Uterus (tissue), 4 donors: ENCODE results near the gene CDH12. TPM values are rescaled to one million over a fixed set of nuclear protein-coding genes. Genes with fewer than 3 reads are reported as not detected.

Experiments used
- DNase-seq, 2 donors: peaks; one replicate each; pipeline ENCODE4 v3.0.0-alpha.2; 2019 to 2020
- H3K27ac ChIP-seq, 2 donors: fragments of 200-600 bp; sonication (generic); 1 replicate in 1 of 2; 2 replicates in 1 of 2; pipeline ENCODE4 v1.5.1; 2016 to 2018
- H3K27me3 ChIP-seq, 2 donors: fragments of 200-600 bp; sonication (generic); one replicate each; pipeline ENCODE4 v1.5.1; 2018 to 2019; ENCODE audit warnings: control low read depth in 1 of 2
- H3K36me3 ChIP-seq, 2 donors: fragments of 200-600 bp; sonication (generic); one replicate each; pipeline ENCODE4 v1.5.1; 2019; ENCODE audit warnings: control low read depth in 1 of 2
- H3K4me1 ChIP-seq, 2 donors: fragments of 200-600 bp; sonication (generic); one replicate each; pipeline ENCODE4 v1.5.1; 2018 to 2019; ENCODE audit warnings: control low read depth in 1 of 2
- H3K4me3 ChIP-seq, 2 donors: fragments of 200-600 bp; sonication (generic); 1 replicate in 1 of 2; 2 replicates in 1 of 2; pipeline ENCODE4 v1.5.1; 2018 to 2019; ENCODE audit warnings: mild to moderate bottlenecking in 1 of 2
- H3K9me3 ChIP-seq, 2 donors: fragments of 200-600 bp; sonication (generic); one replicate each; pipeline ENCODE4 v1.5.1; 2019; ENCODE audit warnings: control low read depth in 1 of 2
- POLR2A ChIP-seq, 2 donors: fragments of 450-650 bp; IDR thresholded peaks; one replicate each; pipeline ENCODE4 v1.6.1; 2016; ENCODE audit warnings: antibody characterized with exemption in 2 of 2, mild to moderate bottlenecking in 1 of 2, moderate library complexity in 1 of 2
- intact Hi-C: fragments of 100-400 bp; cut with DNase I; formaldehyde crosslinking; loops from one replicate; pipeline ENCODE4 v1.15.1; 2023; ENCODE audit warnings: low total_unique reads
- total RNA-seq, 4 donors: library from RNA; depleted of rRNA in 3 of 4; stranded (reverse); fragments of >200 nt in 3 of 4; gene quantifications; one replicate each; pipeline versions ENCODE4 v1.1.0 to v1.2.4, GENCODE V29; 2014 to 2023
- TF ChIP-seq, protein P1 (sequence below), 4 experiments: fragments of 200-600 bp in 2 of 4; fragments of 450-650 bp in 2 of 4; sonication (generic) in 2 of 4; IDR thresholded peaks; one replicate each; pipeline ENCODE4 v1.5.1; 2016 to 2019; ENCODE audit warnings: antibody characterized with exemption in 4 of 4, mild to moderate bottlenecking in 2 of 4, moderate library complexity in 1 of 4
- donor health status: DM: yes; HTN: yes; CAD: no.

The CDH12 gene
- total RNA-seq, 4 donors from 2014 or later: 0.37 to 2.0 TPM; not detected in 2

DNA sequence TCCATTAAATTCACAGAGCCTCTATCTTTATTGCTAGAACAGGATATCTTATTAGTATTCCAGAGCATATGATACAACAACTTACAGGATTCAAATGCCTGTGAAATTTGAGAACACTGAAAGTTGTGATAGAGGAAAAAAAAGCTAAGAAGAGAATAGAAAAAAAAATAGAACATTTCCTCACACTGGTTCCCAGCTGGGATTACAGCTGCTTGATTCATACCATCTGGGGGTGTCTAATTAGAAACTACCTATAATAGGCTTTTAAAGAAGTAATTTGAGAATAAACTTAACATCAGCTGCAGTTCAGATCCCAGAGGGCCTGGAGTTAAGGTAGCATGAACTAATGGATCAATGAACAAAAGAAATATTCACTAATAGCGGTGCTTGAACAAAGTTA lies 922.0 kb downstream of the CDH12 start:
- DNase-seq: no peak
- H3K27me3 ChIP-seq: no peaks in the 10 kb centered on the region
- H3K27ac ChIP-seq: no peak overlapping the region
- intact Hi-C loops: no loop called here
- H3K36me3 ChIP-seq: no peaks in the 10 kb centered on the region
- H3K4me1 ChIP-seq: no peaks in the 10 kb centered on the region
- TF ChIP-seq POLR2A (IDR thresholded peaks at IDR 0.05): no peak
- TF ChIP-seq, protein P1, sequence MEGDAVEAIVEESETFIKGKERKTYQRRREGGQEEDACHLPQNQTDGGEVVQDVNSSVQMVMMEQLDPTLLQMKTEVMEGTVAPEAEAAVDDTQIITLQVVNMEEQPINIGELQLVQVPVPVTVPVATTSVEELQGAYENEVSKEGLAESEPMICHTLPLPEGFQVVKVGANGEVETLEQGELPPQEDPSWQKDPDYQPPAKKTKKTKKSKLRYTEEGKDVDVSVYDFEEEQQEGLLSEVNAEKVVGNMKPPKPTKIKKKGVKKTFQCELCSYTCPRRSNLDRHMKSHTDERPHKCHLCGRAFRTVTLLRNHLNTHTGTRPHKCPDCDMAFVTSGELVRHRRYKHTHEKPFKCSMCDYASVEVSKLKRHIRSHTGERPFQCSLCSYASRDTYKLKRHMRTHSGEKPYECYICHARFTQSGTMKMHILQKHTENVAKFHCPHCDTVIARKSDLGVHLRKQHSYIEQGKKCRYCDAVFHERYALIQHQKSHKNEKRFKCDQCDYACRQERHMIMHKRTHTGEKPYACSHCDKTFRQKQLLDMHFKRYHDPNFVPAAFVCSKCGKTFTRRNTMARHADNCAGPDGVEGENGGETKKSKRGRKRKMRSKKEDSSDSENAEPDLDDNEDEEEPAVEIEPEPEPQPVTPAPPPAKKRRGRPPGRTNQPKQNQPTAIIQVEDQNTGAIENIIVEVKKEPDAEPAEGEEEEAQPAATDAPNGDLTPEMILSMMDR (IDR thresholded peaks at IDR 0.05): no peak
- no peaks in the 10 kb centered on the region for H3K9me3 ChIP-seq
- no peak overlapping the region for H3K4me3 ChIP-seq

- intact Hi-C loops: no loop called here
- Histone ChIP-seq H3K4me3 (no peak overlapping the region), H3K4me1 (no peaks in the 10 kb centered on the region), H3K27me3 (no peaks in the 10 kb centered on the region), H3K36me3 (no peaks in the 10 kb centered on the region), H3K9me3 (no peaks in the 10 kb centered on the region), H3K27ac (no peak overlapping the region)
- TF ChIP-seq POLR2A (IDR thresholded peaks at IDR 0.05): no peak
- TF ChIP-seq, protein P1 (IDR thresholded peaks at IDR 0.05): no peak
- DNase-seq: no peak
Measured at GRCh38 chr5:21919414-21920022, 933.6 kb downstream of the CDH12 start.

- intact Hi-C loops: no loop called here
- no peak overlapping the region for H3K27ac ChIP-seq
- TF ChIP-seq, protein P1 (IDR thresholded peaks at IDR 0.05): no peak
- TF ChIP-seq POLR2A (IDR thresholded peaks at IDR 0.05): no peak
- no peaks in the 10 kb centered on the region for H3K36me3 ChIP-seq
- H3K27me3 ChIP-seq: no peaks in the 10 kb centered on the region
- H3K4me3 ChIP-seq: no peak overlapping the region
- no peak for DNase-seq
- no peaks in the 10 kb centered on the region for H3K9me3 ChIP-seq
- no peaks in the 10 kb centered on the region for H3K4me1 ChIP-seq
Measured at GRCh38 chr5:21918451-21918850, 934.7 kb downstream of the CDH12 start.

DNA sequence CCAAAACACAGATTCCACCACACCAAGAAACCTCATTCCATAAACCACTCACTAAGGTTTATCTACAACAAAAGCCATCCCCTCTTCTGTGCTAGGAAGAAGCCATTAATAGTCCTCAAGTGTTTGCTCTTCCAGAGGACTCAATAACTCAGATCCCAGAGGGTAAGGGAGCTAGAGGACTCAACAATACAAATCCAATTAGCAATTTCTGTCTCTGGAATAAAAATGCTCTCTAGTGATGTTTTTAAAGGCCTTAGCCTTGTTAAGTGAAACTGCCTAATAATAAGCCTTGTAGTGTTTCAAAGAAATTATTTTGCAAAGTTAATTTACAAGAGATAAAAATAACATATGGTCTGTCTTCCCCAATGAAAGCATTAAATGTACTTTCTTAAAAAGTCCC lies 942.4 kb downstream of the CDH12 start:
- TF ChIP-seq, protein P1 (IDR thresholded peaks at IDR 0.05): no peak
- TF ChIP-seq POLR2A (IDR thresholded peaks at IDR 0.05): no peak
- Histone ChIP-seq H3K36me3 (no peaks in the 10 kb centered on the region), H3K27me3 (no peaks in the 10 kb centered on the region), H3K4me1 (no peaks in the 10 kb centered on the region), H3K27ac (no peak overlapping the region), H3K9me3 (no peaks in the 10 kb centered on the region), H3K4me3 (no peak overlapping the region)
- intact Hi-C loops: no loop called here
- no peak for DNase-seq

DNA sequence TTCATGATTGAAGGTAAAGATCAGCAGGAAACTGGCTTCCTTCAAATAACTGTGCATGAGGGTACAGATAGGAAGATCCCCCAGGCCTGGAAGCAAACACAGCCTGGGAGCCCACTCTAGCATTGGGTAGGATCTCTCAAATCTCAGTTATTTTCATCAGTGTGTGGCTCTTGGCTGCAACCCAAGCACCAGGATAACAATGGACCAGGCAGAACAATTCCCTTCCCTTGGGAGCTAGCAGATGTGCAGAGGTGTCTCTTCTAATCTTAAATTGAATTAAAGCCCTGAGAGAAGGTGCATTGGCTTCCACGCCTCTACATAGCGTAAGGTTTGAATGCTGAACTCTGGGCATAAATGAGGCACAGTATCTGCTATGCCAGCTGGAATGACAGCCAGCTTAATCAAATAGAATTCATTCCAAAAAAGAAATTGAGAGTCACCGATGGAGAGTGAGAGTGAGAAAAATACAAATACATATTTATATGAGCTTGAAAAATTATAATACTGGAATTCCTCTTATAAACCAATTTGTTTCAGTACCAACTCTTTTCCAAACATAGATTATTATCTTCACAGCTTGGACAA lies 957.3 kb downstream of the CDH12 start:
- no peak overlapping the region for H3K27ac ChIP-seq
- DNase-seq: no peak
- no peak overlapping the region for H3K4me3 ChIP-seq
- no peaks in the 10 kb centered on the region for H3K36me3 ChIP-seq
- intact Hi-C loops: no loop called here
- H3K9me3 ChIP-seq: no peaks in the 10 kb centered on the region
- no peak for TF ChIP-seq POLR2A (IDR thresholded peaks at IDR 0.05)
- TF ChIP-seq, protein P1 (IDR thresholded peaks at IDR 0.05): no peak
- H3K27me3 ChIP-seq: no peaks in the 10 kb centered on the region
- no peaks in the 10 kb centered on the region for H3K4me1 ChIP-seq
